GM18499 (cell line): Measurements from ENCODE around the gene MAGI1.

Source experiments
- ATAC-seq: cut with Tn5 transposase; IDR thresholded peaks from one replicate; pipeline ENCODE4 v1.9.1; 2021; ENCODE audit warnings: moderate number of reproducible peaks; ENCODE audit not compliant: insufficient read depth, unreplicated experiment

MAGI1 gene

GRCh38 chr3:65425880-65426279, 612.8 kb downstream of the MAGI1 start:
- no peak for ATAC-seq

DNA sequence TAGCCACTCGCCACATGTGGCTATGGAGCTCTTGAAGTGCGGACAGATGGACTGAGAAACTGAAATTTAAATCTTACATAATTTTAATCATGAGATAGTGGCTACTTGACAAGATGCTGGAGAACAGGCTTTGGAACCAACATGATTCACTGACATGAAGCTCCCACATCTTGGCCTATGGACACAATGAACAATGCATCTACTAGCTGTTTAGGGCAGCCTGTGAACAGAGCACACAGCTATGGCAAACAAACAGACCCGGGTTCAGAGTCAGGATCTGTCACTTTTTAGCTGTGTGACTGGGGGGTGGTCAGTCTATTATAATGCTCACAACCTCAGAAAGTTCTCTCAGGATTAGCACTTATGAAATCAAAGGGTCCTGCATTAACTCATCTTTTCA, 616.6 kb downstream of the MAGI1 start:
- no peak for ATAC-seq

GRCh38 chr3:65419233-65419632, 619.5 kb downstream of the MAGI1 start:
- no peak for ATAC-seq

GRCh38 chr3:65413891-65414290, 624.8 kb downstream of the MAGI1 start:
- no peak for ATAC-seq

GRCh38 chr3:65412588-65412987, 626.1 kb downstream of the MAGI1 start:
- no peak for ATAC-seq

DNA sequence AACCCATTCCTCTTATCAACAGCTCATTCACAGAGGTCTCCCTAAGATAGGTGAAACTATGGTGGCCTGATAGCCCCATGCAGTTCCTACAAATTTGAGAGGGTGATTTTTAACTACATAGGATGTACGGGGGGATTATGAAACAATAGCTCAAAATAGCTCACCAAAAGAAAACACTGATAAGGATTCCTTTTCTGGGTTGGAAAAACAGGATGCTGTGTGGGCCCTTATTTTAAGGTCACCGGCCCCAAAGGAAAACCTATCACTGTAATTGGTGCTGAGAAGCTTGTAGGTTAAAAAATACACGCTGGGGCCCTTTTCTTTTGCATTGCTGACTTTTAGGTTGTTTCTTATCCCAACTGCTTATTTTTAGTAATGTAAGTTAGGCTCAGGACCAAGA, 627.4 kb downstream of the MAGI1 start:
- no peak for ATAC-seq

GRCh38 chr3:65409176-65409569, 629.5 kb downstream of the MAGI1 start:
- ATAC-seq: no peak

GRCh38 chr3:65408531-65409175, 630.1 kb downstream of the MAGI1 start:
- ATAC-seq: no peak

DNA sequence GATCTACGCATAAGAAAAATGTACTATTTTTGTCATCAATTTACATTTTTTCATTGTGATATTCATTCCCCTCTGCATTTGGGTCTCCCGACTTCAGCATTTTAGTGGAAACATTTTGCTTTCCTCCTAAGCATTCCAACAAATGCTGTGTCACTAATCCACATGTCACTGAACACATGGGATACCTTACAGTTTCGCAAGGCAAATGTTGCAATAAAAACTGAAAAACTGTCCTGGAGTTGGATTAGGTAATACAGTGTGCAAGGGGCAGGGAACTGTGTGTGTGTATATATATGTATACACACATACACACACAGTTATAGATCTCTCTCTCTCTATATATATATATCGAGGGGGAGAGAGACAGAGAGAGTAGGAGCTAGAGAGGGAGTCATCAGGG, 632.2 kb downstream of the MAGI1 start:
- ATAC-seq: no peak

- ATAC-seq: no peak
Observed at GRCh38 chr3:65402597-65402996, 636.1 kb downstream of the MAGI1 start.

- no peak for ATAC-seq
Observed at GRCh38 chr3:65401359-65402305, 637.1 kb downstream of the MAGI1 start.

- ATAC-seq: no peak
Observed at GRCh38 chr3:65400899-65401298, 637.8 kb downstream of the MAGI1 start.

- ATAC-seq: no peak
Observed at GRCh38 chr3:65398953-65399352, 639.8 kb downstream of the MAGI1 start.

GRCh38 chr3:65396078-65396477, 642.6 kb downstream of the MAGI1 start:
- ATAC-seq: no peak

- no peak for ATAC-seq
Observed at GRCh38 chr3:65391068-65391467, 647.6 kb downstream of the MAGI1 start.

DNA sequence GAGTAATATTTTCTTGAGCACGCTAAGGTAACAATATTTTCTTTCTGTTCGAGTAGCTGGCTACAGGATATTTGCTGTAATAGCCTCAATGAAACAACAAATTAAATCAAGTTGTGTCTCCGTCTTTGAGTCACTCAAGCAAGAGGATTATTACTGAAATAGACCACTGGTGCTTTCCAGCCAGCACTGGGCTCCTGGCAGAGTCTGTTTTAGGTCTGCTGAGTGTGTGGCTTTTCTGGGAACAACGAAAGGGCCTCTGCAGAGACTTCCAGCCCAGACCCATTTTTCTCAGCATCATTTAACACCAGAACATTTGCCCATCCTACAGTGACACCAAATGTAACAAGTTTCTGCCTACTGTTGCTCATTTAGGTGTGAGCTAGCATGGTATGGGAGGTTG, 652.9 kb downstream of the MAGI1 start:
- no peak for ATAC-seq

GRCh38 chr3:65381496-65382010, 657.2 kb downstream of the MAGI1 start:
- ATAC-seq: no peak

GRCh38 chr3:65379223-65379622, 659.5 kb downstream of the MAGI1 start:
- no peak for ATAC-seq

- no peak for ATAC-seq
Observed at GRCh38 chr3:65377637-65378036, 661.1 kb downstream of the MAGI1 start.

DNA sequence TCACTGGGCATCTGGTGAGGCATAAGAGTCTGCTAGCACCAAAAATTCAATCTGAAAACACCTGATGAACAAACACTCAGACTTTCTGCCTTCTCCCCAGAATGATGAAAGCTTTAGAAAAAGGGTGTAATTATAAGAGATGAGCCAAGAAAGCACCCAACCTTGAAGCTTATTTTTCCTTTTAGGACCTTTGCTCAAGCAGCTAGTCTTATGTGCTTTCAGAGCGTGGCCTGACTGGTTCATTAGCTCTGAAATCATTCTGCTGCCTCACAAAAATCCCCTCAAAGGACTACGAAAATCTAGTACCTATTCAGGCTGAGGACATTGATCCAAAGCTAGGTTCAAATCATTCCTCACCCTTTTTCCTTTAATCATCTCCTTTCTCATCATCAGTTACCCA, 662.3 kb downstream of the MAGI1 start:
- ATAC-seq: no peak

DNA sequence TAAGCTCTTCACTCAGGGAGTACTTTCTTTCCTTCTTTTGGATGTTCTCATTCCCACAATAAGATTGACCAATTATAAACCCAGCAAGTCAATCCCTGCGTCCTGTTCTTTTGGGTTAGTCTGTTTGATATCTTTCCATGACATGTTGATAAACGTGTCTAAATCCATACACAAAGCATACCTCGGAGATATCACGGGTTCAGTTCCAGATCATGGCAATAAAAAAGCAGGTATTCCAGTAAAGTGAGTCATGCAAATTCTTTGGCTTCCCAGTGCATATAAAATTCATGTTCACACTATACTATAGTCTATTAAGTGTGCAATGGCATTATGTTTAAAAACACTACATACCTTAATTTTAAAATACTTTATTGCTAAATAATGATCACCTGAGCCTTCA, 667.7 kb downstream of the MAGI1 start:
- ATAC-seq: no peak
